GM12891 (cell line): ENCODE results near the gene PRR14L.
"Not testable (repeated sequence)": the region's sequence is repeated elsewhere in the genome, so short reads cannot be mapped to it uniquely, and the experiment has no call there.

ENCODE experiments used
- POLR2A ChIP-seq: IDR thresholded peaks from 2 replicates; pipeline ENCODE4 v1.6.1; 2011; ENCODE audit warnings: low read depth, low read length, control low read depth
- POLR2AphosphoS5 ChIP-seq: IDR thresholded peaks from 2 replicates; pipeline ENCODE4 v1.6.1; 2011; ENCODE audit warnings: low read depth, low read length, control low read depth
- POU2F2 ChIP-seq: IDR thresholded peaks from 2 replicates; pipeline ENCODE4 v1.6.1; 2011; ENCODE audit warnings: low read depth, mild to moderate bottlenecking, control low read depth, low read length, moderate library complexity
- SPI1 ChIP-seq: IDR thresholded peaks from 2 replicates; pipeline ENCODE4 v1.6.1; 2011; ENCODE audit warnings: low read depth, low read length, control low read depth
- TAF1 ChIP-seq: IDR thresholded peaks from 2 replicates; pipeline ENCODE4 v1.6.1; 2011; ENCODE audit warnings: low read depth, low read length, control low read depth

GRCh38 chr22:31799358-31799757 is 49.4 kb upstream of the PRR14L start:
- not testable (repeated sequence) for TF ChIP-seq POLR2A, POLR2AphosphoS5, TAF1, SPI1, POU2F2
